ENCODE results near the gene ALOX15B. TPM values are rescaled to one million over a fixed set of nuclear protein-coding genes. Genes with fewer than 3 reads are reported as not detected.
"Not testable (repeated sequence)": the region's sequence is repeated elsewhere in the genome, so short reads cannot be mapped to it uniquely, and the experiment has no call there.

The ALOX15B gene
- total and polyA plus RNA-seq, 10 donors = 0.13 to 7.8 (median 2.7) TPM

DNA sequence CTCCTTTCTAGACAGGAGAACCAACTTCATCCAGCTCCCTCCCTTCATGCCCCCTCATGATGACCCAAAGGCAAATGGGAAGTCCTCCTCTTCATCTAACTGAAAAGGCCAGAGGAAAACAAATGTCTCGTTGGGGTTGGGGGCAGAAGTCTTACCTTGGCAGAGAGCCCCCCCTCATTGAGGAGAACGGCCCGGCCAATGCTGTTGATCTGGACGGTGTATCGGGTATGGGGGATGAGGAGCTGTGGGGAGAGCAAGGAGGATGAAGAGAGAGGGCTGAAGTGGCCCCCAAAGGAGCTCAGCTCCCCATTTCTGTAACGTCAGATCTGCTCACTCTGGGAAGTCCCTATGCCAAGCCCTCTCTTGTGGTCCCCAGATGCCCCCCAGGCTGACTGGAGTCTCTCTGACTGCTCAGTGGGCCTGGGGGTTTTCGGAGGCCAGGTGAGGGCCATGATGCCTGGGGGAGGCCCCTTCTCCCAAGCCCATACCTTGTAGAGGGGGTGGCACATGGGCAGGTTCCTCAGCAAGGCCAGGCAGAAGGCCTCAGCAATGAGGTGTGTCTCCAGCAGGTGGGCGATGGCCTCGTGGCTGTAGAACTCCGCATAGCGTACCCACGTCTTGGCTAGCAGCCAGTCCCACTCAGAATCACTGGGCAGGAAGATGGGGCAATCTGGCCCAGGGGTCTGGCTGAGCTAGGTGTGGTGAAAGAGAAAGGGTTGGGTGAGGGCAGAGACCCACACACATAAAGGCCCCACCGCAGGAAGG lies 37.8 kb downstream of the ALOX15B start:
- Histone ChIP-seq H3K4me3 (no peak overlapping the region), H3K4me1 (peaks cover 13 to 52% (median 45%) of the 10 kb centered on the region in 6 donors), H3K27me3 (replicated peaks in 1 of 7) (peaks cover 0 to 100% (median 55%) of the 10 kb centered on the region in 7 donors), H3K36me3 (no peaks in the 10 kb centered on the region), H3K9me3 (no peaks in the 10 kb centered on the region), H3K27ac (no peak overlapping the region)
- intact Hi-C loops (cut with DNase I; ENCODE audit: low total_unique reads) = loop anchor here (10.0 kb wide), 1 partner anchor 228 kb away; no protein-coding TSS in a partner anchor
- no peak for TF ChIP-seq POLR2AphosphoS5 (IDR thresholded peaks at IDR 0.05)
- TF ChIP-seq POLR2A (IDR thresholded peaks at IDR 0.05) = no peak
- no peak for TF ChIP-seq CTCF (IDR thresholded peaks at IDR 0.05 in 8 of 11, conservative IDR thresholded peaks at IDR 0.05 in 3 of 11)
- WGBS, 5 donors = 75 to 89% (median 80%) methylated on average over 13 of the region's 13 CpGs
- DNase-seq = peak; percentile 56

DNA sequence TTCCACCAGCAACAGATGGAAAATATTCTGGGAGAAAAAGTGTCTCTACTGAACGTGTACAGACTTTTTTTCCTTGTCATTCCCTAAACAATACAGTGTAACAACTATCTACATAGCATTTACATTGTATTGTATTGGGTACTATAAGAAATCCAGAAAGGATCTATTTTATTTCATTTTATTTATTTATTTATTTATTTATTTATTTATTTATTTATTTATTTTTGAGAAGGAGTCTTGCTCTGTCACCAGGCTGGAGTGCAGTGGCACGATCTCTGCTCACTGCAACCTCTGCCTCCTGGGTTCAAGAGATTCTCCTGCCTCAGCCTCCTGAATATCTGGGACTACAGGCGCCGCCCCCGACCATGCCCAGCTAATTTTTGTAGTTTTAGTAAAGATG lies 39.1 kb downstream of the ALOX15B start:
- not testable (repeated sequence) for H3K4me3 ChIP-seq, H3K36me3 ChIP-seq, H3K9me3 ChIP-seq, H3K27ac ChIP-seq
- 74 to 87% (median 85%) methylated on average over 5 of the region's 5 CpGs for WGBS, 5 donors
- peaks cover 0 to 92% (median 43%) of the 10 kb centered on the region in 7 donors for H3K27me3 ChIP-seq (replicated peaks in 1 of 7)
- peaks cover 9 to 43% (median 36%) of the 10 kb centered on the region in 6 donors for H3K4me1 ChIP-seq
- peak; percentile 2 for DNase-seq
- intact Hi-C loops (cut with DNase I; ENCODE audit: low total_unique reads) = loop anchor here (10.0 kb wide), 1 partner anchor 227 kb away; no protein-coding TSS in a partner anchor

DNA sequence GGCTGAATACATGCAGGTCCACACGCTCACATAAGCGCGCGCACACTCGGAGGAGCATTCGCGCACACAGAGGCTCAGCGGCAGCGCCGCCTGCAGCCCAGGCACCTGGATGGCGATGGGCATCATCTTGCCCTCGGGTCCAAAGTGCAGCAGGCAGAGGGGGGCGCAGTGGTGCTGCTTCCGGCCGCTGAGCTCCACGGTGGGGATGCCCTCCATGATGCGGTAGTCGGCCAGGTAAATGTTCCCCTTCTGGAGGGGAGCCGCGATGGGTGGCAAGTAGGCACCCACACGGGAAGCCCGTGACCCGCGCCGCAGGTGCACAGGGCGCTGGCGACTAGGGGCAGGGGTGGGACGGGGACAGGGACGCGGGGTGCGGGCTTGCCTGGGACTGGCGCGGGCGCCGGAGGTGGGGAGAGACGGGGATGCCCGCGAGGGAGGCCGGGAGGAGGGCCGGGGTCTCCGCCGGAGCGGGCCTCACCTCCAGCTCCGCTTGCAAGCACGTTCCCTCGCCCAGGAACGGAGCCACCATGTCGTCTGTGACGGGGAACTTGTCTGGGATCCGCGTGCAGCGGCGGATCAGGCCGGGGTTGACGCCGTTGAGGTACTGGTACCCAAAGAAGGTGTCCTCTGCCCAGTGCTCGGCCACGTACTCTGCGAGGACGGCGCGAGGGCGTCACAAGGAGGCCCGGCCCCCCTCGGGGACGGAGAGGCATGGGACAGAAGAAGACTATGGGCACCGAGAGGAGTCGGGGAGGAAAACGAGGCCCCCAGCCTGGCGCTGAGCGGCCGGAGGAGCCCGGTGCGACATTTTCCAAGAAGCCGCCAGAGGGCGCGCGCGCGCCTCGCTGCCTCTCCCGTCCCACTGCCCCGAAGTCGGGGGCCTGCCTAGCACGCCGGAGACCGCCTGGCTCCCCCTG lies 40.7 kb downstream of the ALOX15B start:
- intact Hi-C loops (cut with DNase I; ENCODE audit: low total_unique reads) = loop anchor here (10.0 kb wide), 1 partner anchor 225 kb away; no protein-coding TSS in a partner anchor
- Histone ChIP-seq H3K9me3 (no peaks in the 10 kb centered on the region), H3K27me3 (replicated peaks in 1 of 7) (peaks cover 0 to 92% (median 27%) of the 10 kb centered on the region in 7 donors), H3K4me3 (peak overlapping the region; percentile 40 to 88 (median 52)), H3K27ac (peak overlapping the region; percentile 38 to 89 (median 72)), H3K36me3 (no peaks in the 10 kb centered on the region), H3K4me1 (peaks cover 0 to 30% (median 24%) of the 10 kb centered on the region in 6 donors)
- TF ChIP-seq CTCF (IDR thresholded peaks at IDR 0.05 in 8 of 11, conservative IDR thresholded peaks at IDR 0.05 in 3 of 11) (peak; percentile 46 to 94 (median 86)), POLR2A (IDR thresholded peaks at IDR 0.05) (no peak), POLR2AphosphoS5 (IDR thresholded peaks at IDR 0.05) (peak; percentile 38 to 68 (median 59))
- peak; percentile 95 for DNase-seq
- WGBS, 5 donors = 1 to 4% (median 1%) methylated on average over 38 to 87 of the region's 87 CpGs

GRCh38 chr17:8080208-8080798 lies 41.4 kb downstream of the ALOX15B start:
- Histone ChIP-seq H3K9me3 (no peaks in the 10 kb centered on the region), H3K4me1 (peaks cover 0 to 30% (median 24%) of the 10 kb centered on the region in 6 donors), H3K36me3 (no peaks in the 10 kb centered on the region), H3K27ac (peak overlapping the region in 2 of 8 donors; percentile 81 to 89), H3K4me3 (peak overlapping the region; percentile 40 to 88 (median 52)), H3K27me3 (replicated peaks in 1 of 7) (peaks cover 0 to 87% (median 19%) of the 10 kb centered on the region in 7 donors)
- intact Hi-C loops (cut with DNase I; ENCODE audit: low total_unique reads) = no loop called here
- DNase-seq = peak; percentile 57
- peak in 1 of 11 experiments; percentile 12 for TF ChIP-seq CTCF (IDR thresholded peaks at IDR 0.05 in 8 of 11, conservative IDR thresholded peaks at IDR 0.05 in 3 of 11)
- no peak for TF ChIP-seq POLR2AphosphoS5 (IDR thresholded peaks at IDR 0.05)
- no peak for TF ChIP-seq POLR2A (IDR thresholded peaks at IDR 0.05)
- 30 to 39% (median 35%) methylated on average over 19 to 25 of the region's 25 CpGs for WGBS, 5 donors
